GM23338 (cell line): ENCODE measurements around the gene DLGAP3.

Source experiments
- CTCF ChIP-seq, 2 experiments: fragments of 200-600 bp in 1 of 2; sonication (generic) in 1 of 2; conservative IDR thresholded peaks; 2 replicates each; pipeline versions ENCODE4 v1.5.1 to v1.6.1; 2016 to 2017; ENCODE audit warnings: antibody characterized with exemption in 2 of 2, low read depth in 2 of 2, mild to moderate bottlenecking in 2 of 2, moderate library complexity in 1 of 2
- EZH2 ChIP-seq: fragments of 200-600 bp; sonication (generic); IDR thresholded peaks from one replicate; pipeline ENCODE4 v1.8.0; 2017; ENCODE audit warnings: antibody characterized with exemption, mild to moderate bottlenecking, low read depth; ENCODE audit not compliant: unreplicated experiment
- EZH2phosphoT487 ChIP-seq: fragments of 200-600 bp; sonication (generic); IDR thresholded peaks from one replicate; pipeline ENCODE4 v1.8.1; 2018; ENCODE audit warnings: antibody characterized with exemption; ENCODE audit not compliant: unreplicated experiment
- POLR2AphosphoS5 ChIP-seq: IDR thresholded peaks from 2 replicates; pipeline ENCODE4 v1.6.1; 2016; ENCODE audit warnings: antibody characterized with exemption, low read depth
- REST ChIP-seq: IDR thresholded peaks from one replicate; pipeline ENCODE4 v1.6.1; 2018; ENCODE audit warnings: antibody characterized with exemption; ENCODE audit not compliant: unreplicated experiment
- ZNF462 ChIP-seq: fragments of 250-450 bp; sonication (Bioruptor Pico); IDR thresholded peaks from 2 replicates; pipeline ENCODE4 v1.5.0; 2020; ENCODE audit warnings: mild to moderate bottlenecking, moderate library complexity

- TF ChIP-seq CTCF (conservative IDR thresholded peaks at IDR 0.05; ENCODE audit: low read depth in 2 of 2) (no peak), ZNF462 (CRISPR knock-in tag) (no peak), EZH2 (no peak), REST (no peak), EZH2phosphoT487 (no peak), POLR2AphosphoS5 (no peak)
Measured at GRCh38 chr1:34910425-34910824, 19.0 kb downstream of the DLGAP3 start.
